ENCODE measurements around the gene ADGRD1.
"Not testable (repeated sequence)": the region's sequence is repeated elsewhere in the genome, so short reads cannot be mapped to it uniquely, and the experiment has no call there.

Gene ADGRD1

DNA sequence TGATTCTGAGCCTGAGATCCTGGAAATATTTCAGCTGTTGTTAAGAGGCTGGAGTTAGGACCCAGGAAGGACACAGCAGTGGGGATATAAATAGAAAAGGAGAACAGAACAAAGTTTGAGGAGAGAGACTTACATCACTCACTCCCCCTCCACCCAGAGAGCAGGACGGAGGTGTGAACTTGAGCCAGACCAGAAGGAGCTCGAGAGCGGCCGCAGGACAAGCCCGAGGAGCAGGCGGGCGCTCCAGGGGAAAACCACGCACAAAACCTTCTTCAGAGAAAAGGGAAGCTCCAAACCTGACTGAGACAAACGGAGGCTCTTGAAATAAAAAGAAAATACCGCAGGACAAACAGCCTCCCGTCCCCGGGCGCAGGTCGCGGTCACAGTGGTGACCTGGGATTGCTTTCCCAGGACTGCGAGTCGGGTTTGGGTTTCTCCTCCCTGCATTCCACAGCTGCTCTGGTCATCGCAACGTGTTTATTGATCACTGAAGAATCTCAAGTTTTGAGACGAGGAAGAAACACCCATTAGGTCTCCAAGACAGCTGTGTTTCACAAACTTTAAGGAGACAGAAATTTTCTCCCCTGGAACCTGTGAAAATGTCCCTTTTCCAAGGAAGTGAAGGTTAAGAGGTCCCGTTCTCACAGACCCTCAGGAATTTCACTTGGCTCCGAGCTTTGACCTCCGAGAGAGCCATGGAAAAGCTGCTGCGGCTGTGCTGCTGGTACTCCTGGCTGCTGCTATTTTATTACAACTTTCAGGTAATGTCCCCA is at the start of gene ADGRD1:
TSS of gene ADGRD1 (plus strand) at position 137 of the 773 bp plus-strand sequence. CDS start at position 696, 559 bp downstream.
- DNase-seq, result peak; percentile 66 to 74

- no peak for DNase-seq
These were observed 49.6 kb upstream of the ADGRD1 start for GRCh38 chr12:130904064-130904463.

DNA sequence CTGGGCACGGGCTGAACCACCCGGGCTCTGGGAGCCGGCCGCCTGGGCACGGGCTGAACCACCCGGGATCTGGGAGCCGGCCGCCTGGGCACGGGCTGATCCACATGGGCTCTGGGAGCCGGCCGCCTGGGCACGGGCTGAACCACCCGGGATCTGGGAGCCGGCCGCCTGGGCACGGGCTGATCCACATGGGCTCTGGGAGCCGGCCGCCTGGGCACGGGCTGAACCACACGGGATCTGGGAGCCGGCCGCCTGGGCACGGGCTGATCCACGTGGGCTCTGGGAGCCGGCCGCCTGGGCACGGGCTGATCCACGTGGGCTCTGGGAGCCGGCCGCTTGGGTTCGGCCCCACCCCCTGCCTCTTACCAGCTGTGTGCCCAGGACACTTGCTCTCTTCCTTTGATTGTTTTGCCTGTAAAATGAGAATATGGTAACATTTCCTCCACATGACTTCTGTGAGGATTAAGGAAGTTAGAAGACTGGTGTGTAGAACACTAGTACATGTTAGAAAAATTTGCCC is 48.7 kb upstream of the ADGRD1 start:
- not testable (repeated sequence) for DNase-seq

- no peak for DNase-seq
These were observed 44.6 kb upstream of the ADGRD1 start for GRCh38 chr12:130909111-130909510.

DNA sequence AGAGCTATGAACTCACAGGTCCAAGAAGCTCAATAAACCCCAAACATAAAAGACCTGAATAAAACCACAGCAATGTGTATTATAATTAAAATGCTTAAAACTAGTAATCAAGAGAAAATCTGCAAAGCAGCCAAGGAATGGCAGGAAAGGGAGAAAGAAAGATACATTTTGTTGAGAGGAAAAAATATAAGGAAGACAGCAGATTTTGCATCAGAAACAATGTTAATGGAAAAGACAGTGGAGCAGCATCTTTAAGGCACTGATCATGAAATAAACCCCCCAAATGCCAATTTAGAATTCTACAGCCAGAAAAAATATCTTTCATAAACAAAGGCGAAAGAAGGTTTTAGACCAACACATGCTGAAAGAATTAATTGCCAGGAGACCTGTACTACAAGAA is 42.5 kb upstream of the ADGRD1 start:
- no peak for DNase-seq

DNA sequence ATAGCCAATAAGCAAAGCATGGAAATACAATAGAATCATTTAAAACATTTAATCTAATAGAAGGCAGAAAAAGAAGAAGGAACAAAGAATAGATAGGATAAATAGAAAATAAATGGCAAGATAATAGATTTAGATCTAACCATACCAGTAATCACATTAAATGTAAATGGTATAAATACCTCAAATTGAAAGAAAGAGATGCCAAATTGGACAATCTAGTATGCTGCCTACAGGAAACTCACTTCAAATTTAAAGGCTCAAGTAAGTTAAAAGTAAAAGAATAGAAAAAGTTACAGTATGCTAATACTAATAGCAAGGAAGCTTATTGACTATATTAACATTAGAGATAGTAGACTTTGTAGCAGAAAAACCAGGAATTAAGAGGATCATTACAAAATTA is 41.8 kb upstream of the ADGRD1 start:
- DNase-seq, result no peak

DNA sequence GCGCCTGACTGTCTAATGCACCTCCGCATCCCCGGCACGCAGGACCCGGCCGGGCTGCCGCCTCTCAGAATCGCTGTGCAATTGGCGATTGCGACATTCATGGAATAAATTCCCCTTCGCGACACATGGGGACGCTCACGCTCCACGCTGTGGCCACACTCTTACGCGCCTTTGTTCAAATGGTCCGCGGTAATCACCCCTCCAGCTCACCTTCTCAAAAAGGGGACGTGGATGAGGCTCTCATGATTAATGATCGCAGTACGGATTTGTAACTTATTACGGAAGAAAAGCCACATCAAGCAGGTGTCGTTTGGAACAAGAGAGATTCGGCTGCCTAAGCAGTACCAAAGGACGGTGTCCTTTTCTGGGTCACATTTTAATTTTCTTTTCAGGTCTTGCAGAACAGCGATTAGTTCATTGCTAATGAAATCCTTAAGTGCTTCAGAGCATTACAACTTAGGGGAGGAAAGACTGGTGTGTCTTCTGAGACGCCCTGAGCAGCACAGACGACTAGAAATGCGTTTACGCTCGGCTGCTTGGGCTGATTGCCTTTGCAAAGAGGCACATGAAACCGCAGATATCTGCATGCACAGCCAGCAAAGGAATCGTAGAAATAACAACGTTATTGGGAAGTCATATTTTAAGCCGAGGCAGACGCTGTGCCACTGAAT is 37.3 kb upstream of the ADGRD1 start:
- peak; percentile 60 to 62 for DNase-seq

DNA sequence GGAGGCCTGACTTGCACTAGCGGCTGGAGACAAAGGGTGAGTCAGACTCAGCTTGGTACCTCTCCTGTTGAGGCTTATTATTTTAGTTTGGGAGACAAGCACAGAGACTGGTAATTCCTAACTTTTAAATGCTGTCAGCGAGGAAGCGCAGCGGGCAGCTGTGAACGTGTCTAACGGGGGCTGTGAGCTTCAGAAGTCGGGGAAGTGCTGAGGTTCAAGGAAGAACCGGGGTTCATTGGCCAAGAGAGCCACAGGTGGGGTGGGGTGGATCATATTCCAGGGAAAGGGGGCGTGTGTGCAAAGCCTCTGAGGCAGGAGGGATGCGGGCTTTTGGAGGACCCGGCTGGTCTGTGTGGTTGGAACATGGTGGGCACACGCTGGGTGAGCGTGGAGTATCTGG is 36.1 kb upstream of the ADGRD1 start:
- no peak for DNase-seq

GRCh38 chr12:130919086-130919485 is 34.6 kb upstream of the ADGRD1 start:
- no peak for DNase-seq

- no peak for DNase-seq
These were observed 33.5 kb upstream of the ADGRD1 start for GRCh38 chr12:130920119-130920703.

DNA sequence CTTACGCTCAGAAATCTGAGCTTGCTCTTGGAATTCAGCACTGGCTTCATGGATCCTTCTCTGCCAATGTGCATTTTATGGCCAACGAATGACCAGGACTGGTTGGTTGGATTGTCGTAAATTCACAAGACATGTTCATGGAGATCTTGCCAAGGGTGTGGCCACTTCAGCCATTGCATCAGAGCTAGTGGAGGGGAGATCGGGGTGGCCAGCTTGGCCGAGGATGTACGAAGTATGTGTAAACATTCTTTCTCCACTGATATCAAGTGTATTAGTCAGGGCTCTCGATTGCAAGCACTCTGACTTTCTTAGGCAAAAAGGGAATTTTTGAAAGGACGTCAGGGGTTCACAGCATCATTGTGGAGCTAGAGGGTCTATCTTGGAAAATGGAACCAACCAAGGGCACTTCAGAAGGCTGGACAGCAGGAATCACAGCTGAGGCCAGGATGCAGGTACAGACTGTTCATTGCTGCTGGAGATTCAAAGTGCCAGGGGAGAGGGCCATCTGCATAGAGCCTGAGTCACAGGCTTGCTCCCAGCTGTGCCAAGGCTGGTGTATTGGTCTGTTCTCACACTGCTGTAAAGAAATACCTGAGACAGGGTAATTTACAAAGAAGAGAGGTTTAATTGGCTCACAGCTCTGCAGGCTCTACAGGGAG is 32.9 kb upstream of the ADGRD1 start:
- no peak for DNase-seq

DNA sequence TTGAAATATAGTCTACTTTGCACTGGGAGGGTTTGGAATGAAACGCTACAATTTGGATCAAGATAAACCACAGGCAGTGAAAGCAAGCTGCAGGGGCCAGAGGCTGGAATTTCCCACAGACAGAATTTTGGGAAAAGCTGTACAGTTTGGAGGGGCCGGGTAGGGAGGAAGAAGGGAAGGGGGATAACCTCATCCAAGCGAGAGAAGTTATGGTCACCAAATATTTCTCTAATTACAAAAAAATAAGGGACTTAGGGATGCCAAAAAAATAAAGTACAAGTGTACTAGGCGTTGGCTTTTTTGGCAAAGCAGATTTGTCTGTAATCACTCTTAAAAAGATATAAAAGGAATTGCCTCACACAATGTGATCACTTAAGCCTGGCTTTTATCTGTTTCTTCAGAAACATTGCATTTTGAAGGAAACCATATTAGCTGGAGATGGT is 31.2 kb upstream of the ADGRD1 start:
- DNase-seq, result no peak

DNA sequence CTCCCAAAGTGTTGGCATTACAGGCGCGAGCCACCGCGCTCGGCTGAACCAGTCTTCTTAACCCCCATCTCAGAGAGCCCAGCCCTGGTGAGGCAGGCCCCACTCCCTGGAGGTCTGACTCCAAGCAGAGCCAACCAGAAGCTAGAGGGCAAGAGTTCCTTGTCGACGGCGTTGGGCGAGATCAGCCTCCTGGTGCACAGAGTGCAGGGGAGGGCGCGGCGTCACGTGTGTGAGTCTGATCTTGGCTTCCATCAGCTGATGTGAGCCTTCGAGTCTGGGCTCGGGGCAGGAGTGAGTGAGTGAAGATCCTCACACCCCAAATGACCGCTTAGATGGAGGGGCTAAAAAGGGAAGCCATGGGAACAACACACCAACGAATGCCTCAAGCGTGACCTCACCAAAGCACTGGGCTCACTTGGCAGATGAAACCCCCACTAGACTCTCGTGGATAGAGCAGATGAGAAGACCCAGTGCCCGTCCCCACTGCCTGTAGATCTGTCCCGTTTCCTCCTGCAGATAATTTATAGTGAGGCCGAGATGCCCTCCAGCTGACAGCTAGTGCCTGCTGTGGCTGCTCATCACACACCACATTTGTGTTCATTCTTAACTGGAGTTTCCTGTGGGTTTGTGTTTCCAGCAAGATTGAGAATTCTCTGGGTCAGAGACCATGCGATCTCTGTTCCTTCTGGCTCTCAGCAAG is 28.6 kb upstream of the ADGRD1 start:
- DNase-seq, result no peak

DNA sequence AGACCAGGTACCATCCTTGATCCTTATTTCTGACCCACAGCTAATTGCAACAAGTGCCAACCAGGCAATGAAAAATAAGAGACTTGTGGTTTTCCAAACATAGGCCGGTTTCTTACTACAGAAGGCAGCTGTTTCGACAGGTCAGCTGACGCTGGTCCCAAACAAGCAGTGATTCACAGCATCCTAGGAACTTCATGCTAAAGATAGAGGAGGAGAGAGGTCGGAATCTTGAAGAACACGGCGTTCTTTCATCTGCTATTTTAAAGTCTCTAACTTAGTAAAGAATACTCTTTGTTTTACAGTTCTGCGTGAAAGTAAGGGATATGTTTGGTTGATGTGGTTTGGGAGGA is 28.1 kb upstream of the ADGRD1 start:
- DNase-seq, result no peak

DNA sequence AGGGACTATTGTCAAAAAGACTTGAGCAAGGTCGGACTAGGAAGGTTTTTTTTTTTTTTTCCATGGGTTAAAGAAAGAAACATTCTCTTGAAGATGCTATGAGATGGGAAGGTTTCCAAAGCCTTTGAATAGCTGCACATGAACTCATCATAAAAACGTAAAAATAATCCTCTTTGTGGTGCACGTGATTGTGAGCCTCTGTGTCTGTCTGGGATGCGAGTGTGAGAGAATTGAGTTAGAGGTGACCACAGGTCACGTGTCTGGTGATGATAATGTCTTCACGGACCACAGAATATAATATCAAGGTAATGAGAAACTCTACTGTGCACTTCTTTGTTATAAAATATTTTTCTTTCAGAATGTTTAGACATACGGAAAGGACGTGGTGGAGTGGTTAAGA is 24.3 kb upstream of the ADGRD1 start:
- no peak for DNase-seq

DNA sequence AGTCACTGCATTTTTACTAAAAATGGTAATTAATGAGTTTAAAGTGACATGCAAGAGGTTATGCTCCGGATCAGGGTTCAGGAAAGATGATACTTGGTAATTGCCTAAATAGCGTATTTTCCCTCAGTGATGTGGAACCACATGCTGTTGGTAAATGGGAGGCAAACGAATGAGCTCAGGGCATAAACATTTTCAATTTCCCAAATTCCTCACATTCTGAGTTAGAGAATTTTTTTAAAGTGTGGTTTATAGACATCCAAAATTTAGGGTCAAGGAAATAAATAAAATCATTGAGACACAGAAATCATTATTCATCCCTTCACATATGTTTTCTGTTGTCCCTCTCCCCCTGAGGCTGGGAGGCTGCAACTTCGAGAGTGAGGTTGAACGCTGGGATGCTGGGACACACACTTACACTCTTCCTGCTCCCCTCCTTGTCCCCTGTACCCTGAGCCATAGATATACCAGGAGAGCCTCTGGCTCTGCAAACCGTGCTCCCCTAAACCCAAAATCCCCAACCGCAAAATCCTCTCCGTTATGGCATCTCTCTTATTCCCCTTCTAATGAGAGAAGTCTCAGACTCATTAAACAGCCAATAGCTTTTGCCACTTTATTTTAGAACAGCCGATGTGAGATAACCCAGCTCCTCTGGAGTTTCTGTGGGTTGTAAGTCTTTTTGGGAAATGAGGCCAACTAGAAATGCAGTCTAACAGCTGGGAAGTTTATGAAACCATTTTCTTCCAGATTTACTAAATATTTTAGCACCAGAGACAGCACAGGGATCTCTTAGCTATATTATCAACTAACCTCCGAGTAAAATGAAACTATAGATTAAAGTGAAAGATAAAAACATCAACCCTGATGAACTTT is 21.4 kb upstream of the ADGRD1 start:
- DNase-seq, result no peak

DNA sequence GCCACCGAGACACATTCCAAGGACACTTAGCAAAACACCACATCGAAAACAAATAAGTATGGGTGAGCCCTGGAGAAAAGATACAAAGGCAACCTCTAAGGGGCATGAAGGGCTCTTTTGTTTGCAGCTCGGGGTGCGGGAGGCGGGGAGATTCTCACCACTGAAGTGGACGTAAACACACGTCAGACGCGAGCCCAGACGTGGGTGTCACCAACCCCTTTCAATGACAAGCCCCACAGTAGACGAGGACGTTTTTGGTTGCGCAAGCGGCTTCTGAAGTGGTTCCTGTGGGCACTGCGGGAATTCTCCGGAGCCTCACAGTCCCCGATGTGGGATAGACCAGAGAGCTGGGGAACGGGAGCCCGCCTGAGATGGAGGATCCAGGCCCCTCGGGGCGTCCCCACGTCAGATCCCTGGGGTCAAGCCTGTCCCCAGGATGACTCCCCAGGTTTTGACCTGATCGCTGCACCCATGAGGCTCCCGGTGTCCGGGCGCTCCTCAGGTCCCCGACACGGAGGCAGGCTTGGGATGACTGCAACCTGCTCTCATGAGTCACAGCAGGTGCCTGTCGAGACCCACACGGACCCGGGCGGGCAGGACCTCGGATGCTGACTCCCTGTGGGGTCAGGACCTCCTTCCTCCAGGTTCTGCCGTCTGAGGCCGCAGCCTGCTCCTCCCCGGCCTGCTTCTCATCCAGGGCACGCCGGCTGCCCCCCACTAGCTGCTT is 20.3 kb upstream of the ADGRD1 start:
- DNase-seq, result no peak

- no peak for DNase-seq
These were observed 19.0 kb upstream of the ADGRD1 start for GRCh38 chr12:130934753-130935152.

GRCh38 chr12:130936561-130936960 is 17.1 kb upstream of the ADGRD1 start:
- DNase-seq, result no peak

- no peak for DNase-seq
These were observed 16.6 kb upstream of the ADGRD1 start for GRCh38 chr12:130937063-130937462.

GRCh38 chr12:130937546-130937945 is 16.2 kb upstream of the ADGRD1 start:
- not testable (repeated sequence) for DNase-seq

All from Kasumi-1 (cell line).